Liver (tissue), 9 donors: Measurements from ENCODE around the gene PRELID1. TPM values are rescaled to one million over a fixed set of nuclear protein-coding genes. Genes with fewer than 3 reads are reported as not detected.

ENCODE experiments used
- DNase-seq: peaks from one replicate; pipeline ENCODE4 v3.0.0-alpha.2; 2017; ENCODE audit warnings: low spot score
- H3K27ac ChIP-seq, 2 donors: one replicate each; pipeline ENCODE4 v1.7.0; 2013; ENCODE audit warnings: inconsistent platforms in 2 of 2, low read length in 2 of 2, control low read depth in 1 of 2, low read depth in 1 of 2, mild to moderate bottlenecking in 1 of 2
- H3K27me3 ChIP-seq, 4 donors: one replicate each; pipeline versions ENCODE4 v1.6.1 to v1.7.0; 2013; ENCODE audit warnings: low read length in 3 of 4, inconsistent platforms in 1 of 4, mild to moderate bottlenecking in 1 of 4, moderate library complexity in 1 of 4; ENCODE audit not compliant: control insufficient read depth in 4 of 4, insufficient read depth in 4 of 4
- H3K36me3 ChIP-seq, 4 donors: one replicate each; pipeline versions ENCODE4 v1.6.1 to v1.7.0; 2013; ENCODE audit warnings: low read length in 3 of 4, mild to moderate bottlenecking in 3 of 4, low read depth in 1 of 4, moderate library complexity in 1 of 4; ENCODE audit not compliant: control insufficient read depth in 4 of 4, insufficient read depth in 3 of 4
- H3K4me1 ChIP-seq, 4 donors: one replicate each; pipeline versions ENCODE4 v1.6.1 to v1.7.0; 2013; ENCODE audit warnings: low read length in 3 of 4, mild to moderate bottlenecking in 3 of 4, moderate library complexity in 1 of 4; ENCODE audit not compliant: control insufficient read depth in 4 of 4, insufficient read depth in 4 of 4
- H3K4me3 ChIP-seq, 3 donors: one replicate each; pipeline versions ENCODE4 v1.6.1 to v1.7.0; 2013; ENCODE audit warnings: low read length in 3 of 3, control low read depth in 1 of 3, low read depth in 1 of 3, mild to moderate bottlenecking in 1 of 3
- H3K9ac ChIP-seq, 2 donors: one replicate each; pipeline ENCODE4 v1.7.0; 2013; ENCODE audit warnings: low read length in 2 of 2, mild to moderate bottlenecking in 2 of 2, moderate library complexity in 2 of 2, control low read depth in 1 of 2, low read depth in 1 of 2
- H3K9me3 ChIP-seq, 4 donors: one replicate each; pipeline versions ENCODE4 v1.6.1 to v1.7.0; 2013; ENCODE audit warnings: low read length in 3 of 4; ENCODE audit not compliant: control insufficient read depth in 4 of 4
- ATF3 ChIP-seq: IDR thresholded peaks from 2 replicates; pipeline ENCODE4 v1.6.1; 2016; ENCODE audit warnings: antibody characterized with exemption
- EGR1 ChIP-seq, 2 donors: IDR thresholded peaks; 2 replicates each; pipeline ENCODE4 v1.6.1; 2016 to 2018; ENCODE audit warnings: antibody characterized with exemption in 2 of 2, low read depth in 2 of 2
- FOXA1 ChIP-seq: IDR thresholded peaks from 2 replicates; pipeline ENCODE4 v1.6.1; 2016; ENCODE audit warnings: antibody characterized with exemption
- FOXA2 ChIP-seq: IDR thresholded peaks from 2 replicates; pipeline ENCODE4 v1.6.1; 2016; ENCODE audit warnings: antibody characterized with exemption
- GABPA ChIP-seq, 2 donors: IDR thresholded peaks in 1 of 2; conservative IDR thresholded peaks in 1 of 2; 2 replicates each; pipeline ENCODE4 v1.6.1; 2016; ENCODE audit warnings: antibody characterized with exemption in 2 of 2, mild to moderate bottlenecking in 1 of 2, moderate library complexity in 1 of 2
- HNF4G ChIP-seq: IDR thresholded peaks from 2 replicates; pipeline ENCODE4 v1.6.1; 2016; ENCODE audit warnings: antibody characterized with exemption
- JUND ChIP-seq, 2 donors: IDR thresholded peaks; 2 replicates each; pipeline ENCODE4 v1.6.1; 2016; ENCODE audit warnings: antibody characterized with exemption in 2 of 2
- MAX ChIP-seq: IDR thresholded peaks from 2 replicates; pipeline ENCODE4 v1.6.1; 2016; ENCODE audit warnings: antibody characterized with exemption
- NR2F2 ChIP-seq: IDR thresholded peaks from 2 replicates; pipeline ENCODE4 v1.6.1; 2016; ENCODE audit warnings: antibody characterized with exemption
- RAD21 ChIP-seq, 2 donors: IDR thresholded peaks; 2 replicates each; pipeline ENCODE4 v1.6.1; 2016; ENCODE audit warnings: antibody characterized with exemption in 2 of 2, mild to moderate bottlenecking in 2 of 2
- REST ChIP-seq: IDR thresholded peaks from 2 replicates; pipeline ENCODE4 v1.6.1; 2016; ENCODE audit warnings: antibody characterized with exemption, mild to moderate bottlenecking
- RXRA ChIP-seq, 2 donors: IDR thresholded peaks; 2 replicates each; pipeline ENCODE4 v1.6.1; 2017 to 2018; ENCODE audit warnings: antibody characterized with exemption in 2 of 2, mild to moderate bottlenecking in 1 of 2
- SP1 ChIP-seq: IDR thresholded peaks from 2 replicates; pipeline ENCODE4 v1.6.1; 2018; ENCODE audit warnings: antibody characterized with exemption, mild to moderate bottlenecking
- TAF1 ChIP-seq: conservative IDR thresholded peaks from 2 replicates; pipeline ENCODE4 v1.6.1; 2016; ENCODE audit warnings: antibody characterized with exemption, mild to moderate bottlenecking
- YY1 ChIP-seq: IDR thresholded peaks from 2 replicates; pipeline ENCODE4 v1.6.1; 2016; ENCODE audit warnings: antibody characterized with exemption, mild to moderate bottlenecking
- ZBTB33 ChIP-seq: IDR thresholded peaks from 2 replicates; pipeline ENCODE4 v1.6.1; 2016; ENCODE audit warnings: antibody characterized with exemption
- WGBS: extraction: QIAGEN DNeasy Blood & Tissue Kit; methylation state at CpG from one replicate; pipeline ENCODE4 v1.1.7; 2013; 5-methylcytosine and 5-hydroxymethylcytosine counted together
- polyA plus RNA-seq, 2 donors: library from polyadenylated mRNA; stranded (reverse) in 1 of 2; unstranded in 1 of 2; fragments of 200-250 nt in 1 of 2; fragments of >200 nt in 1 of 2; fragmentation: Nextera tagmentation in 1 of 2; extraction: Ambion mirVana in 1 of 2; gene quantifications; one replicate each; pipeline versions ENCODE4 v1.2.1 to v1.2.3, GENCODE V29; 2013 to 2015
- total RNA-seq, 2 donors: library from RNA; depleted of rRNA; stranded (reverse); fragments of >200 nt; gene quantifications; one replicate each; pipeline ENCODE4 v1.2.3, GENCODE V29; 2014
- TF ChIP-seq, protein P1 (sequence below): fragments of 150-350 bp; IDR thresholded peaks from 2 replicates; pipeline ENCODE4 v1.5.1; 2017; ENCODE audit warnings: improper control_type of control experiment, low read depth, low read length; ENCODE audit not compliant: missing input control
- donor health status: healthy.
- donor health status: healthy.
- donor health status: healthy.
- donor health status: healthy.
- donor health status: healthy.

The PRELID1 gene
- total and polyA plus RNA-seq, 4 donors, result 47.9 to 200 (median 85.3) TPM

GRCh38 chr5:177354711-177355110 lies 51.1 kb downstream of the PRELID1 start:
- peak overlapping the region; percentile 1 to 27 for H3K9ac ChIP-seq
- peaks cover 0 to 2% (median 0%) of the 10 kb centered on the region in 4 donors for H3K36me3 ChIP-seq
- no peak for DNase-seq
- WGBS, result 70% methylated on average over 3 of the region's 3 CpGs
- no peaks in the 10 kb centered on the region for H3K9me3 ChIP-seq
- TF ChIP-seq MAX, result no peak
- no peak for TF ChIP-seq EGR1 (IDR thresholded peaks at IDR 0.05; ENCODE audit: low read depth in 2 of 2)
- no peak for TF ChIP-seq NR2F2
- no peak for TF ChIP-seq FOXA1
- TF ChIP-seq GABPA (IDR thresholded peaks at IDR 0.05 in 1 of 2, conservative IDR thresholded peaks at IDR 0.05 in 1 of 2), result no peak
- H3K4me3 ChIP-seq, result peak overlapping the region in 2 of 3 donors; percentile 1 to 30
- H3K27me3 ChIP-seq, result no peaks in the 10 kb centered on the region
- H3K27ac ChIP-seq, result peak overlapping the region; percentile 81 to 93
- H3K4me1 ChIP-seq, result peaks cover 22 to 75% (median 60%) of the 10 kb centered on the region in 4 donors

GRCh38 chr5:177355162-177355867 lies 51.7 kb downstream of the PRELID1 start:
- WGBS, result 90% methylated on average over 1 of the region's 1 CpG

More at GRCh38 chr5:177355162-177355867, 51.7 kb downstream of the PRELID1 start:
- H3K4me1 ChIP-seq, result peaks cover 22 to 75% (median 59%) of the 10 kb centered on the region in 4 donors
- H3K4me3 ChIP-seq, result no peak overlapping the region
- H3K36me3 ChIP-seq, result no peaks in the 10 kb centered on the region
- H3K9ac ChIP-seq, result peak overlapping the region in 1 of 2 donors; percentile 1
- TF ChIP-seq FOXA2 (no peak), TAF1 (no peak), SP1 (no peak), REST (no peak), MAX (no peak), RXRA (IDR thresholded peaks at IDR 0.05) (no peak), GABPA (IDR thresholded peaks at IDR 0.05 in 1 of 2, conservative IDR thresholded peaks at IDR 0.05 in 1 of 2) (no peak), NR2F2 (no peak), EGR1 (IDR thresholded peaks at IDR 0.05; ENCODE audit: low read depth in 2 of 2) (no peak), YY1 (no peak), JUND (IDR thresholded peaks at IDR 0.05) (no peak), FOXA1 (no peak), ZBTB33 (no peak), RAD21 (IDR thresholded peaks at IDR 0.05) (no peak), HNF4G (no peak), ATF3 (no peak)
- TF ChIP-seq, protein P1, sequence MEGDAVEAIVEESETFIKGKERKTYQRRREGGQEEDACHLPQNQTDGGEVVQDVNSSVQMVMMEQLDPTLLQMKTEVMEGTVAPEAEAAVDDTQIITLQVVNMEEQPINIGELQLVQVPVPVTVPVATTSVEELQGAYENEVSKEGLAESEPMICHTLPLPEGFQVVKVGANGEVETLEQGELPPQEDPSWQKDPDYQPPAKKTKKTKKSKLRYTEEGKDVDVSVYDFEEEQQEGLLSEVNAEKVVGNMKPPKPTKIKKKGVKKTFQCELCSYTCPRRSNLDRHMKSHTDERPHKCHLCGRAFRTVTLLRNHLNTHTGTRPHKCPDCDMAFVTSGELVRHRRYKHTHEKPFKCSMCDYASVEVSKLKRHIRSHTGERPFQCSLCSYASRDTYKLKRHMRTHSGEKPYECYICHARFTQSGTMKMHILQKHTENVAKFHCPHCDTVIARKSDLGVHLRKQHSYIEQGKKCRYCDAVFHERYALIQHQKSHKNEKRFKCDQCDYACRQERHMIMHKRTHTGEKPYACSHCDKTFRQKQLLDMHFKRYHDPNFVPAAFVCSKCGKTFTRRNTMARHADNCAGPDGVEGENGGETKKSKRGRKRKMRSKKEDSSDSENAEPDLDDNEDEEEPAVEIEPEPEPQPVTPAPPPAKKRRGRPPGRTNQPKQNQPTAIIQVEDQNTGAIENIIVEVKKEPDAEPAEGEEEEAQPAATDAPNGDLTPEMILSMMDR, result no peak
- peak overlapping the region; percentile 81 to 93 for H3K27ac ChIP-seq
- H3K9me3 ChIP-seq, result no peaks in the 10 kb centered on the region
- no peaks in the 10 kb centered on the region for H3K27me3 ChIP-seq
- DNase-seq, result no peak
